ENCODE results near the gene ARHGEF17.

DNA sequence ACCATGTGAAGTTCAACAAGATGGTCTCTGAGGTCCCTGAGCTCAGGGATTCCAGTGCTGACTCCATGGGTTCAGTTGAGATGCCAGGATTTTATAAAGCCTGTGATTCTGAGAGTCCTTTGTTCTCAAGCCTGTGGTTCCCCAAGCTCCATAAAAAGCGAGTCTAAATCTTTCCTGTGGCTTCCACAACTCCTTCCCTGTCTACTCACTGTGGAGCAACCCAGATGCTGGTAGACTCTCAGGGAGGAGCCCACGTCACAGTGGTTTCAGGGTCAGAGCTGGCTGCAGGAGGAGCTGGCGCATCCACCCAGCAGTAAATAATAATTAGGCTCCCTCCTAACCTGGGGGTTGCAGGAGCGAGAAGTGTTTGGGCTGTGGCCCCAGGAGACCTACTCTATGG lies 66.1 kb downstream of the ARHGEF17 start:
- no peak for TF ChIP-seq POLR2A (IDR thresholded peaks at IDR 0.05)
- TF ChIP-seq, protein P1, sequence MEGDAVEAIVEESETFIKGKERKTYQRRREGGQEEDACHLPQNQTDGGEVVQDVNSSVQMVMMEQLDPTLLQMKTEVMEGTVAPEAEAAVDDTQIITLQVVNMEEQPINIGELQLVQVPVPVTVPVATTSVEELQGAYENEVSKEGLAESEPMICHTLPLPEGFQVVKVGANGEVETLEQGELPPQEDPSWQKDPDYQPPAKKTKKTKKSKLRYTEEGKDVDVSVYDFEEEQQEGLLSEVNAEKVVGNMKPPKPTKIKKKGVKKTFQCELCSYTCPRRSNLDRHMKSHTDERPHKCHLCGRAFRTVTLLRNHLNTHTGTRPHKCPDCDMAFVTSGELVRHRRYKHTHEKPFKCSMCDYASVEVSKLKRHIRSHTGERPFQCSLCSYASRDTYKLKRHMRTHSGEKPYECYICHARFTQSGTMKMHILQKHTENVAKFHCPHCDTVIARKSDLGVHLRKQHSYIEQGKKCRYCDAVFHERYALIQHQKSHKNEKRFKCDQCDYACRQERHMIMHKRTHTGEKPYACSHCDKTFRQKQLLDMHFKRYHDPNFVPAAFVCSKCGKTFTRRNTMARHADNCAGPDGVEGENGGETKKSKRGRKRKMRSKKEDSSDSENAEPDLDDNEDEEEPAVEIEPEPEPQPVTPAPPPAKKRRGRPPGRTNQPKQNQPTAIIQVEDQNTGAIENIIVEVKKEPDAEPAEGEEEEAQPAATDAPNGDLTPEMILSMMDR (IDR thresholded peaks at IDR 0.05), result no peak

All from lower leg skin (tissue), 3 donors.